Measurements from ENCODE around the gene ZNF383. TPM values are rescaled to one million over a fixed set of nuclear protein-coding genes. Genes with fewer than 3 reads are reported as not detected.
"Not testable (repeated sequence)": the region's sequence is repeated elsewhere in the genome, so short reads cannot be mapped to it uniquely, and the experiment has no call there.

ZNF383 gene
- total RNA-seq, 4 donors from 2014 or later: 4.5 to 11.3 (median 6.2) TPM

GRCh38 chr19:37292998-37293939, 75.3 kb downstream of the ZNF383 start:
- DNase-seq (ENCODE audit: low spot score): peak; percentile 69
- peak in 1 of 3 donors; percentile 24 for TF ChIP-seq CTCF (IDR thresholded peaks at IDR 0.05)
- not testable (repeated sequence) for ATAC-seq (ENCODE audit: low FRiP score)

GRCh38 chr19:37294246-37294645, 76.2 kb downstream of the ZNF383 start:
- not testable (repeated sequence) for ATAC-seq (ENCODE audit: low FRiP score); DNase-seq (ENCODE audit: low spot score)

Other genes starting within 250 kb of the ZNF383 start
- 1 to 10 TPM; 8.0 to 9.2 (median 8.8) TPM for gene ZNF420, start 139.8 kb upstream of the ZNF383 start, total RNA-seq
- gene ZNF585A, start 45.5 kb upstream of the ZNF383 start, total RNA-seq: 10 to 100 TPM in 1 of 4 donors, 1 to 10 TPM in 3; 3.8 to 12.8 (median 7.4) TPM
- gene ZNF585B, start 7.7 kb upstream of the ZNF383 start, total RNA-seq: 10 to 100 TPM in 2 of 4 donors, 1 to 10 TPM in 2; 7.5 to 25.5 (median 11.5) TPM
- gene ZNF527, start 152.9 kb downstream of the ZNF383 start, total RNA-seq: 1 to 10 TPM; 3.7 to 7.4 (median 4.6) TPM
- gene ZNF569, start 249.2 kb downstream of the ZNF383 start, total RNA-seq: 1 to 10 TPM; 3.1 to 8.0 (median 4.6) TPM